Mucosa of descending colon (tissue), 3 donors: Measurements from ENCODE around the gene ALPK3. TPM values are rescaled to one million over a fixed set of nuclear protein-coding genes. Genes with fewer than 3 reads are reported as not detected.

Source experiments
- ATAC-seq: fragments of 200-7000 bp; cut with Tn5 transposase; one replicate; pipeline ENCODE4 v1.9.1; 2020; ENCODE audit warnings: mild to moderate bottlenecking, moderate library complexity
- DNase-seq, 3 donors: peaks; one replicate each; pipeline ENCODE4 v3.0.0-alpha.2; 2020
- H3K36me3 ChIP-seq: fragments of 200-600 bp; one replicate; pipeline ENCODE4 v1.8.0; 2021; ENCODE audit warnings: low read depth, mild to moderate bottlenecking
- H3K4me1 ChIP-seq: fragments of 200-600 bp; one replicate; pipeline ENCODE4 v1.8.0; 2021; ENCODE audit warnings: low read depth, mild to moderate bottlenecking
- H3K4me3 ChIP-seq: fragments of 200-600 bp; one replicate; pipeline ENCODE4 v1.8.0; 2021; ENCODE audit warnings: mild to moderate bottlenecking
- H3K9me3 ChIP-seq: fragments of 200-600 bp; one replicate; pipeline ENCODE4 v1.8.0; 2021; ENCODE audit warnings: mild to moderate bottlenecking
- intact Hi-C, 2 donors: fragments of 100-400 bp; cut with DNase I in 1 of 2; cut with micrococcal nuclease in 1 of 2; formaldehyde crosslinking; loops; one replicate each; pipeline versions ENCODE4 v1.11.0 to v1.11.1; 2022; cut with DNase I, micrococcal nuclease
- total RNA-seq, 3 donors: library from RNA; stranded (reverse); fragmentation: NEBNext Ultra II Directional in 2 of 3; extraction: Animal tissue kit (Norgen Biotek cat#: 25700) in 2 of 3; gene quantifications; one replicate each; pipeline versions ENCODE4 v1.2.1 to v1.2.4, GENCODE V29; 2021 to 2023
- TF ChIP-seq, protein P1 (sequence below): fragments of 200-600 bp; IDR thresholded peaks from one replicate; pipeline ENCODE4 v1.8.0; 2022; ENCODE audit warnings: antibody characterized with exemption, mild to moderate bottlenecking
- donor health status: DM: no; HTN: no; CAD: no; lungs with moderate emphysema.
- donor health status: DM: no; HTN: no; CAD: no.
- donor health status: DM: no; HTN: yes; CAD: no.

Gene ALPK3
- total RNA-seq, 3 donors from 2014 or later: 1.3 to 15.3 (median 1.9) TPM

DNA sequence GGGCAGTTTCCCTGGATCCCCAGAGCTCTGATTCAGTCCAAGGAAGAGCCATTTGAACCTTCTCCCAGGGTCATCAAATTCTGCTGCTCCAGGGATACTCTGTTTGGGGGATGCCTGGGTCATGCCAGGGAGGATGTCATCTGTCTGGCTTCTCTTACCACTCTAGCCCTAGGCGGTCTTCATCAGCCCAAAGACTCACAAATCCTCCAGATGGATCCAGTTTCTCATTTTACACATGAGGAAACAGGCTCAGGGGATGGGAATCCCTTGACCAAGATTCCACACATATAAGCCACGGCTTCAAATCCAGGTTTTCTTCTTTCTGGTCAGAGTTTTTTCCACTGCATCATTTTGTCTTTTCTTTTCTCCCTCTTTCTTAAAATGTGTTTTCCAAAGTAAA is 104.0 kb downstream of the ALPK3 start:
- no peaks in the 10 kb centered on the region for H3K36me3 ChIP-seq
- H3K9me3 ChIP-seq: no peaks in the 10 kb centered on the region
- no peak overlapping the region for H3K4me3 ChIP-seq
- H3K4me1 ChIP-seq: peaks cover 2% of the 10 kb centered on the region
- intact Hi-C loops: loop anchor here in 1 of 2 donors (10.0 kb wide), 1 partner anchor 96 kb away; no protein-coding TSS in a partner anchor
- TF ChIP-seq, protein P1, sequence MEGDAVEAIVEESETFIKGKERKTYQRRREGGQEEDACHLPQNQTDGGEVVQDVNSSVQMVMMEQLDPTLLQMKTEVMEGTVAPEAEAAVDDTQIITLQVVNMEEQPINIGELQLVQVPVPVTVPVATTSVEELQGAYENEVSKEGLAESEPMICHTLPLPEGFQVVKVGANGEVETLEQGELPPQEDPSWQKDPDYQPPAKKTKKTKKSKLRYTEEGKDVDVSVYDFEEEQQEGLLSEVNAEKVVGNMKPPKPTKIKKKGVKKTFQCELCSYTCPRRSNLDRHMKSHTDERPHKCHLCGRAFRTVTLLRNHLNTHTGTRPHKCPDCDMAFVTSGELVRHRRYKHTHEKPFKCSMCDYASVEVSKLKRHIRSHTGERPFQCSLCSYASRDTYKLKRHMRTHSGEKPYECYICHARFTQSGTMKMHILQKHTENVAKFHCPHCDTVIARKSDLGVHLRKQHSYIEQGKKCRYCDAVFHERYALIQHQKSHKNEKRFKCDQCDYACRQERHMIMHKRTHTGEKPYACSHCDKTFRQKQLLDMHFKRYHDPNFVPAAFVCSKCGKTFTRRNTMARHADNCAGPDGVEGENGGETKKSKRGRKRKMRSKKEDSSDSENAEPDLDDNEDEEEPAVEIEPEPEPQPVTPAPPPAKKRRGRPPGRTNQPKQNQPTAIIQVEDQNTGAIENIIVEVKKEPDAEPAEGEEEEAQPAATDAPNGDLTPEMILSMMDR: no peak
- ATAC-seq: no peak
- DNase-seq: no peak

DNA sequence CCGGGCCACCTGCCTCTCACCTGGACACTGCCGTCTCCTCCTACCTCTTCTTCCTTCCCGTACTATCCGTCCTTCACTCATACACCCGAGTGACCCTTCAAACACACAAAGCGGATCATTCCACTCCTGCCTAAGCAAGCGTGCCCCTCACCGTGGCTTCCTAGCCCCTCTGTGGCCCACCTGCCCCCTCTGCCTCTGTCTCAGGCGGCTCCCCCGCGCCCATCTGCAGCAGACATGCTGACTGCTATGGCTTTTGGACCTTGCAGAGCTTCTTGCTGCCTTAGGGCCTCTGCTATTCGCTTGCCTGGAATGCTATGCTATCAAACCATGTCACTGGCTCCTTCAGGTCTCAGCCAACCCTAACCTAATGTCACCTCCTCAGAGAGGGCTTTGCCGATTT is 105.4 kb downstream of the ALPK3 start:
- Histone ChIP-seq H3K9me3 (no peaks in the 10 kb centered on the region), H3K36me3 (no peaks in the 10 kb centered on the region), H3K4me3 (no peak overlapping the region), H3K4me1 (peaks cover 2% of the 10 kb centered on the region)
- no peak for ATAC-seq
- intact Hi-C loops: loop anchor here in 1 of 2 donors (10.0 kb wide), 1 partner anchor 98 kb away; no protein-coding TSS in a partner anchor
- DNase-seq: no peak
- TF ChIP-seq, protein P1: no peak

Other genes starting within 250 kb of the ALPK3 start
- 1 to 10 TPM; 8.6 to 9.4 (median 9.4) TPM for gene ZSCAN2, start 216.3 kb upstream of the ALPK3 start, total RNA-seq
- gene WDR73, start 163.1 kb upstream of the ALPK3 start, total RNA-seq: 10 to 100 TPM; 18.2 to 27.1 (median 24.9) TPM
- gene NMB, start 159.2 kb upstream of the ALPK3 start, total RNA-seq: 1 to 10 TPM; 1.5 to 4.0 (median 3.9) TPM
- 100 to 1,000 TPM; 112 to 143 (median 119) TPM for gene SEC11A, start 101.2 kb upstream of the ALPK3 start, total RNA-seq
- gene ZNF592, start 68.8 kb upstream of the ALPK3 start, total RNA-seq: 10 to 100 TPM; 29.4 to 35.3 (median 33.4) TPM
- not detected for gene SLC28A1, start 67.3 kb downstream of the ALPK3 start, total RNA-seq
- 100 to 1,000 TPM in 1 of 3 donors, 10 to 100 TPM in 2; 79.7 to 117 (median 98.3) TPM for gene PDE8A, start 164.5 kb downstream of the ALPK3 start, total RNA-seq